Activated T-helper 1 cell treated with Interleukin-2 at 50 U/mL for 16 hours (primary cell): Measurements from ENCODE around the gene ZC3H14.
"Not testable (repeated sequence)": the region's sequence is repeated elsewhere in the genome, so short reads cannot be mapped to it uniquely, and the experiment has no call there.

Source experiments
- DNase-seq: peaks from one replicate; pipeline ENCODE4 v3.0.0-alpha.2; 2020; ENCODE audit warnings: low read depth

ZC3H14 gene

GRCh38 chr14:88562831-88563686 lies at the start of gene ZC3H14:
ZC3H14 (plus strand) TSS chr14:88563037; CDS start chr14:88563134, 97 bp downstream.
- DNase-seq = peak; percentile 81

GRCh38 chr14:88515499-88516221 lies 47.2 kb upstream of the ZC3H14 start:
- DNase-seq = no peak

GRCh38 chr14:88516861-88517357 lies 45.9 kb upstream of the ZC3H14 start:
- DNase-seq = no peak

GRCh38 chr14:88518592-88519512 lies 44.0 kb upstream of the ZC3H14 start:
- no peak for DNase-seq

GRCh38 chr14:88519907-88520306 lies 42.9 kb upstream of the ZC3H14 start:
- no peak for DNase-seq

GRCh38 chr14:88521818-88522217 lies 41.0 kb upstream of the ZC3H14 start:
- DNase-seq = no peak

- no peak for DNase-seq
These were observed 40.4 kb upstream of the ZC3H14 start for GRCh38 chr14:88522393-88522792.

- DNase-seq = not testable (repeated sequence)
These were observed 32.9 kb upstream of the ZC3H14 start for GRCh38 chr14:88529889-88530288.

- DNase-seq = no peak
These were observed 29.7 kb upstream of the ZC3H14 start for GRCh38 chr14:88533064-88533602.

GRCh38 chr14:88535149-88535548 lies 27.7 kb upstream of the ZC3H14 start:
- DNase-seq = no peak

GRCh38 chr14:88535813-88536212 lies 27.0 kb upstream of the ZC3H14 start:
- no peak for DNase-seq

GRCh38 chr14:88541324-88541723 lies 21.5 kb upstream of the ZC3H14 start:
- no peak for DNase-seq

GRCh38 chr14:88542857-88543795 lies 19.7 kb upstream of the ZC3H14 start:
- no peak for DNase-seq

- DNase-seq = no peak
These were observed 17.6 kb upstream of the ZC3H14 start for GRCh38 chr14:88545256-88545655.

GRCh38 chr14:88546621-88547385 lies 16.0 kb upstream of the ZC3H14 start:
- DNase-seq = no peak

- no peak for DNase-seq
These were observed 15.5 kb upstream of the ZC3H14 start for GRCh38 chr14:88547386-88547780.

- DNase-seq = no peak
These were observed 12.8 kb upstream of the ZC3H14 start for GRCh38 chr14:88550078-88550477.

- no peak for DNase-seq
These were observed 11.6 kb upstream of the ZC3H14 start for GRCh38 chr14:88551094-88551870.

GRCh38 chr14:88551980-88552431 lies 10.8 kb upstream of the ZC3H14 start:
- no peak for DNase-seq
